ENCODE data around the gene B3GNT5. TPM values are rescaled to one million over a fixed set of nuclear protein-coding genes. Genes with fewer than 3 reads are reported as not detected.
A peak's percentile ranks its signal among the peaks of the same experiment; 100 is the strongest.

The B3GNT5 gene
- total RNA-seq, 1 donor from 2014 or later, result 20.4 TPM

DNA sequence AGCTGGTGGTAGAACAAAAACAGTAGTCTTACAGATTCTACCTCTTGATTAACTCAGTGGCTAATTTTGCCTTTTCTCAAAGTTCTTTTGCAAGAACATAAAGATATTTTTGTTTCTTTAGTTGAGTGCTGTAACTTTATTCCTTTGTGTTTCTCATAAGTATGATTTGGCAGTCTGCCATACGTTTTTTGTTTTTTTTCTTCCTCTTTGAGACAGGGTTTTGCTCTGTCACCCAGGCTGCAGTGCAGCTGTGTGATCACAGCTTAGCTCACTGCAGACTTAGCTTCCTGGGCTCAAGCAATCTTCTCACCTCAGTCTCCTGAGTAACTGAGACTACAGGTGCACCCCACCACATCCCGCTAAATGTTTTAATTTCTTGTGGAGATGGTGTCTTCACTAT is 22.4 kb downstream of the B3GNT5 start:
- Histone ChIP-seq H3K9me3 (no peaks in the 10 kb centered on the region), H3K27me3 (no peaks in the 10 kb centered on the region), H3K4me1 (peaks cover 7% of the 10 kb centered on the region), H3K36me3 (no peaks in the 10 kb centered on the region), H3K27ac (no peak overlapping the region), H3K4me3 (no peak overlapping the region)
- intact Hi-C loops (cut with DNase I), result no loop called here
- TF ChIP-seq POLR2AphosphoS5 (IDR thresholded peaks at IDR 0.05; ENCODE audit: insufficient read depth in 1 of 2, low read depth in 1 of 2) (no peak), CTCF (IDR thresholded peaks at IDR 0.05) (no peak), POLR2A (IDR thresholded peaks at IDR 0.05) (no peak)
- DNase-seq (ENCODE audit: extremely low spot score in 2 of 2), result no peak

DNA sequence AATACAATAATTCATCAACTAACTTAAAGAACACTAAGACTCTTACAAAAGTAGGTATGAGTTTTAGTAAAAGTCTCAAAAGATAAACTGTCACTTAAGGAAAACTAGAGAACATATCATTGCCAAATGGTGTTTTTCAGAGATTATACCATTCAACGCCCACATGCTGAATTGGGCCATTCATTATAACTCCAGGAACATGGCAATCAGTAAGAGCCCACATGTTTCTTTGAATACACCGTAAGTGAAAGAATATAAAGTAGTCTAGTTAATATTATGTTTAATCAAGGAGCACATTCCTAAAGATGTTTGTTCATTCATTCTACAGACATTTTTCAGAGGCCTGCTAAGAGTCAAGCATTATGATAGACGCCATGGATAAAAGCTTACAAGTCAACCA is 22.9 kb downstream of the B3GNT5 start:
- intact Hi-C loops (cut with DNase I), result no loop called here
- DNase-seq (ENCODE audit: extremely low spot score in 2 of 2), result no peak

DNA sequence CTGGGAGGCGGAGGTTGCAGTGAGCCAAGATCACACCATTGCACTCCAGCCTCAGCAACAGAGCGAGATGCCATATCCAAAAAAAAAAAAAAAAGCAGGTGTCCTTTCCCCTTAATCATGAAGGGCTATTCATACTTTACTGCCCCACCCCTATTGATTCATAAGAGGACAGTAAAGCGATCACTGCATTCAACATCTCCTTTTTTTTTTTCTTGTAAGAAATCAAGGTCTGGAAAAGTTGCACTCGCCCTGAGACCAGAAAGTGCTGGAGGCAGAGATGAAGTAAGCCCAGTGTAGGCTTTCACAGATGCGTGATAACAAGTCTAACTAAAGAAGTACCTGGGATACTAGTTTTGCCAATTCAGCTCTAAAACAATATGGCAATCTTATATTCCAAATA is 24.2 kb downstream of the B3GNT5 start:
- H3K9me3 ChIP-seq, result no peaks in the 10 kb centered on the region
- intact Hi-C loops (cut with DNase I), result no loop called here
- H3K27me3 ChIP-seq, result no peaks in the 10 kb centered on the region
- TF ChIP-seq POLR2A (IDR thresholded peaks at IDR 0.05) (no peak), CTCF (IDR thresholded peaks at IDR 0.05) (no peak), POLR2AphosphoS5 (IDR thresholded peaks at IDR 0.05; ENCODE audit: insufficient read depth in 1 of 2, low read depth in 1 of 2) (no peak)
- DNase-seq (ENCODE audit: extremely low spot score in 2 of 2), result no peak
- H3K4me3 ChIP-seq, result no peak overlapping the region
- H3K4me1 ChIP-seq, result peaks cover 7% of the 10 kb centered on the region
- H3K36me3 ChIP-seq, result no peaks in the 10 kb centered on the region
- H3K27ac ChIP-seq, result no peak overlapping the region

More for the DNA sequence above, 22.9 kb downstream of the B3GNT5 start:
- Histone ChIP-seq H3K27ac (no peak overlapping the region), H3K9me3 (no peaks in the 10 kb centered on the region), H3K4me1 (peaks cover 7% of the 10 kb centered on the region), H3K36me3 (no peaks in the 10 kb centered on the region), H3K27me3 (no peaks in the 10 kb centered on the region), H3K4me3 (no peak overlapping the region)
- TF ChIP-seq POLR2AphosphoS5 (IDR thresholded peaks at IDR 0.05; ENCODE audit: insufficient read depth in 1 of 2, low read depth in 1 of 2), result no peak
- TF ChIP-seq POLR2A (IDR thresholded peaks at IDR 0.05), result no peak
- TF ChIP-seq CTCF (IDR thresholded peaks at IDR 0.05), result no peak

DNA sequence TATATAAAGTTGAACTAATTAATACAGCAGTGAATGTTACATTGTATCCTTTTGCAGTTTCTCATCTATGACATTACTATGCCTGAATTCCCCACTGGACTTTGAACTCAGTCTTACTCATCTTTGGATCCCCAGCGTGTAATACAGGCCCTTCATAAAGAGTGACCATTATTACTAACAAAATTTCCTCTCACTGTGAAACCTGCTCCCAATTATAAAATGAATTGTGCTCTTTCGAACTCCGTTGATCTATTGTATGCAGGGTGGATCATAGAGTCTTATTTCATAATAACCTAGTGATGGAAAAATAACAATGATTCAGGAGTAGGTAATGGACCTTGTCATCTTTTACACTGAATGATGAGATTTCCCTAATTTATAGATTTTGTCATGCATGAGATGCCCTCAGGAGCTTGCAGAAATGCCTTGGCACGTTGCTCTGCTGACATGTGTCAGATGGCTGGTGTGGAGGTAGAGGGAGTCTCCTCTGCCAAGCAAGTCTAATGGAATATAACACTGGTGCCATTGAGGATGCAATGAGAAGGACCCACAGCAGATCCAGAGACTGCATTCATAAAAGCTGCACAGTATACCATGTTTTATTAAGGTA is 25.5 kb downstream of the B3GNT5 start:
- Histone ChIP-seq H3K9me3 (no peaks in the 10 kb centered on the region), H3K36me3 (no peaks in the 10 kb centered on the region), H3K27me3 (no peaks in the 10 kb centered on the region), H3K4me3 (no peak overlapping the region), H3K4me1 (peaks cover 7% of the 10 kb centered on the region), H3K27ac (no peak overlapping the region)
- peak in 1 of 2 donors; percentile 38 for TF ChIP-seq POLR2AphosphoS5 (IDR thresholded peaks at IDR 0.05; ENCODE audit: insufficient read depth in 1 of 2, low read depth in 1 of 2)
- TF ChIP-seq CTCF (IDR thresholded peaks at IDR 0.05), result no peak
- intact Hi-C loops (cut with DNase I), result no loop called here
- DNase-seq (ENCODE audit: extremely low spot score in 2 of 2), result no peak

DNA sequence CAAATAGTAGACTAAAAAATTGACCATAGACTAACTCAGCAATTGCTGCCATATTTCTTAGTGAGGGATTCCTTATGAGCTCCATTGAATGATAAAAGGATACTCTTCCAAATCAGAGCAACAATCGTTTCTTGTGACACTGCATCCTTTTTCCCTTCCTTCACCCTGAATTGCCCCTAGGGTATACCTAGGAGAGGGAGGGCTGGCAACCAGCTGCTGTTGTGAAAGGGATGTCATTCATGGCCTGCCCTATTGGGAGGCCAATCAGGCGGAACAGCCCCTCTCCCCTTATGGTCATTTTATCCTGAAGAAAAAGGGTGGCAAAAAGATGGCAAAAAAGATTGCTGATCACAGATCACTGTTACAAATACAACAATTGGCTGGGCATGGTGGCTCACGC is 26.3 kb downstream of the B3GNT5 start:
- Histone ChIP-seq H3K9me3 (no peaks in the 10 kb centered on the region), H3K4me1 (peaks cover 7% of the 10 kb centered on the region), H3K27me3 (no peaks in the 10 kb centered on the region), H3K36me3 (no peaks in the 10 kb centered on the region), H3K4me3 (no peak overlapping the region), H3K27ac (no peak overlapping the region)
- intact Hi-C loops (cut with DNase I), result no loop called here
- DNase-seq (ENCODE audit: extremely low spot score in 2 of 2), result no peak
- no peak for TF ChIP-seq POLR2AphosphoS5 (IDR thresholded peaks at IDR 0.05; ENCODE audit: insufficient read depth in 1 of 2, low read depth in 1 of 2)
- no peak for TF ChIP-seq CTCF (IDR thresholded peaks at IDR 0.05)
- TF ChIP-seq POLR2A (IDR thresholded peaks at IDR 0.05), result no peak
